AG08396 (cell line): Measurements from ENCODE around the gene TAS1R3.
"Not testable (repeated sequence)": the region's sequence is repeated elsewhere in the genome, so short reads cannot be mapped to it uniquely, and the experiment has no call there.

Source experiments
- DNase-seq: peaks from one replicate; pipeline ENCODE4 v3.0.0; 2012; ENCODE audit warnings: low spot score, mixed read lengths

The TAS1R3 gene

GRCh38 chr1:1354271-1355247 lies 23.5 kb downstream of the TAS1R3 start:
- no peak for DNase-seq

DNA sequence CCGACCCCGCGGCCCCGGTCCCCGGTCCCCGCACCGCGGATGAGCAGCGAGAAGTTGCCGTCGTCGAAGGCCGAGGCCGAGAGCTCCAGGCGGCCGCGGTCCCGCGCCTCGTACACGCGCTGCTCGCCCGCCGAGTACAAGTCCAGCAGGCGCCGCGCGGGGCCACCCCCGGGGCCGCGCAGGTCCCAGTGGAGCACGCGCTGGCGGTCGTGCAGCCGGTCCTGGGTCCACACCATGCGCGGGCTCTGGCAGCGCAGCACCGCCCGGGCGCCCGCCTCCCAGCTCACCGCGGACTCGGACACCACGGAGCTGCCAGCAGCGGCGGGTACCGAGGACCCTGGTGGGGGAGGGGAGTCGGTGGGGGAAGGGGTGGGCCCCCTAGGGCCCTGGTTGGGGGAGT lies 24.3 kb downstream of the TAS1R3 start:
- DNase-seq, result peak; percentile 59

DNA sequence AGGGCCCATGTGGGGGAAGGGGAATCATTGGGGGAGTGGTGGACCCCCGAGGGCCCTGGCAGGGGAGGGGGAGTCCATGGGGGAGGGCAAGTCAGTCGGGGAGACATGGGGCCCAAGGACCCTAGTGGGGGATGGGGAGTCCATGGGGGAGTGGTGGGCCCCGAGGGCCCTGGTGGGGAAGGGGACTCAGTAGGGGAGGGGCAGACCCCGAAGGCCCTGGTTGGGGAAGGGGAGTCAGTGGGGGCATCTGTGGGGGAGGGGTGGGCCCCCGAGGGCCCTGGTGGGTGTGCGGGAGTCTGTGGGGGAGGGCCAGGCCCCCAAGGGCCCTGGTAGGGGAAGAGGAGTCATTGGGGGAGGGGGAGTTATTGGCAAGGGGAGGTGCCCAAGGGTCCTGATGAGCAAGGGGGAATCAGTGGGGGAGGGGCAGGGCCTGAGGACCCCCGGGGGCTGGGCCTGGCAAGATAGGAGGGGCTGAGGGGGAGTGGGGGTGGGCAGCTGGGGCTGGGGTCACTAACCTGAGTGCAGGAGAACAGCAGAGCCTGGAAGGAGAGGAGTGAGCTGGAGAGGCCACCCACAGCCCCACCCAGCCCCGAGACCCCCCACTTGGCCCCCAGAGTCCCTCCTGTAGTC lies 25.2 kb downstream of the TAS1R3 start:
- DNase-seq, result no peak

DNA sequence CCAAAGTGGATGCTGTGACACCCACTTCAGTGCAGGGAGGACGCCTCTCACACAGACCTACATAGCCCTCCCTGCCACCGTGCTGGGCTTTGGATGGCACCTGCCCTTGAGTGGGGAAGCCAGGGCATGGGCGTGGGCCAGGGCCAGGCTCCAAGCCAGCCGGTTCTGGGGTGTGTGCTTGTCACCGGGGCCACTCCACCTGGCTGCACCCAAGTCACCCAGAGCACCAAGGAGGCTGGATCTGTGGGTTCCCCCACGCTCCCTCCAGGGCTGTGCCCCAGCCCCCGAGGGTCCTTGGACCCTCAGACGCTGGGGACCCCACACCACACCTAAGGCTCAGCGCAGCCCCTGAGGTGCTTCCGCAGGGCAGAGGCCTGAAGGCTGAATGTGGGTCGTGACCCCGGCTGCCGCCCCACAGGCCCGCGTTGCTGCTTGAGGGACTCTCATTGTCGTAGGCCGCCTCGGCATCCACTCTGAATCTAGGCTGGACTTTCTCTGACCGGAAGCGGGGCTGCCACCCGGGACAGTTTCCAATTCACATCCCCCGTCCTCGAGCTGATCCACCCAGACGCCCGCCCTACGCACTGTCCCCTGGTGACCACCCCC lies 25.8 kb downstream of the TAS1R3 start:
- no peak for DNase-seq

- no peak for DNase-seq
These were observed 26.9 kb downstream of the TAS1R3 start for GRCh38 chr1:1357871-1358432.

DNA sequence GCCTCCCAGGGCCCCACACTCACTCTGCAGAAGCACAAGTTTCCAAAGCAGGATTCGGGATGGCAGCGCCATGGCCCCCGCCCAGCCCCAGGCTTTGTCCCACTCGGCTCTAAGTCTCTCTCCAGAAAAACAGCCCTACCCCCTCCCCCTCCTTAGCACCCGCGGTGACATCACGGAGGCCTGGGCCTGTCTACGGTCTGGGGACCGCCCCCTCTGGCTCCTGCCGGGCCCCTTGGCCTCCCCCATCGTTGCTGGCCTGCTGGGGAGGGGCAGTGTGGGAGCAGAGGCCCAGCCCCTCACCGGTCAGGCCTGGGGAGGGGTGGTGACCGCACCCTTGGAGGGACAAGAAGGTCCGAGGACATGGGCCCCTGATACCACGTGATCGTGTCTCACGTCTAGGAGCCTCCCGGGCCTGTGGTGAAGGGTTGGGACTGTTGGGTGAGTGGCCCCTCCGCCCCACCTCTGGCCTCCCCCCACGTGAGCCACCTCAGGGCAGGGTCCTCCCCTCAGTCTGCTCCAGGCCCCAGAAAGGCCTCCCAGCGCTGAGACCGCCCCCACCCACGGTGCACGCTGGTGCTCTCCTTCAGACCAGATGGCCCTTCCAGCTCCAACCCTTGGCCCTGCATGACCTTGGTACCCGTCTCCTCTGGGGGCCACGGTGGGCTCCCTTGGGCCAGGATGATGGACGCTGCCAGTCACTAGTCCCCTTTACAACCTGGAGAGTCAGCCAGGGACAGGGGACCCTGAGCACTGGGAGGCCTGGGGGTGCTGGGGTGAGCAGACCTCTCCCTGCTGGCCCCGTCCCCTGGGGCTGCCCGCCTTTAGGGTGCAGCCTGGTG lies 27.6 kb downstream of the TAS1R3 start, which contains the start of gene MXRA8:
MXRA8 (minus strand) TSS at position 123 of the 839 bp plus-strand sequence; CDS start at position 72, 51 bp downstream.
- DNase-seq, result peak; percentile 90

- DNase-seq, result peak; percentile 72
These were observed 28.2 kb downstream of the TAS1R3 start for GRCh38 chr1:1359308-1359663.

DNA sequence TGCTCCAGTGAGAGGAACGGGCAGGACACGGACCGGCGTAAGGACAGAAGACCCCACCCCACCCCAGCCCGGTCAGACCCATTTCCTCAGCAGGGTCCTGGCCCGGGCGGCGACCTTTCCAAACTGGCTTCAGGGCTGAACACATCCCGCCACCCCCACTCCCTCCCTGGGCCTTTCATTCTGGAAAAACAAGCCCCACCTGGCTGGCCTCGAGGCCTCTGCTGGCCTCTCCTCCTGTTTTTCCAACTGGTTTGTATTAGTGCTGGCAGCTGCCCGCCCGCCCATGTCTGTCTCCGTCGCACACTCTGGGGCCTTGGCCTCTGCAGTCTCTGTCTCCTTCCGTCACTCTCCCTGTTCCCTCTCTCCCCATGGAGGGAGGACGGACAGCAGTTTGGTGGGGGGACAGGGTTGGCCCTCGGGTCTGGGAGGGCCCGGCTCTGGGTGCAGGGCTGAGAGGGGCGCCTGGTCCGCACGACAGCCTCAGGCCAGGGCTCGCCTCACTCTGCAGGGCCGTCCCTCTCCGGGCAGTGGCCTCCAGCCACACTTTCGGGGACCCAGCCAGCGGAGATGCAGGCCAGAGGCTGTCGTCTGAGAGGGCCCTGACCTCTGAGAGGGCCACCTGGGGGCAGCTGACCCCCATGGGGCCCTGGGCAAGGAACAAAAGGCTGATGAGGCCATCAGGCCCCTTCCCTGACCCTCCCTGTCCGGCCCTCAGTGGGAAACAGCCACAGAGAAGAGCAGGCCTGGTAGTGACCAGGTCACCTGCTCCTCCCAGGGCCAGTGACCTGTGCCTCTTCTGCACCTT lies 28.8 kb downstream of the TAS1R3 start:
- no peak for DNase-seq

DNA sequence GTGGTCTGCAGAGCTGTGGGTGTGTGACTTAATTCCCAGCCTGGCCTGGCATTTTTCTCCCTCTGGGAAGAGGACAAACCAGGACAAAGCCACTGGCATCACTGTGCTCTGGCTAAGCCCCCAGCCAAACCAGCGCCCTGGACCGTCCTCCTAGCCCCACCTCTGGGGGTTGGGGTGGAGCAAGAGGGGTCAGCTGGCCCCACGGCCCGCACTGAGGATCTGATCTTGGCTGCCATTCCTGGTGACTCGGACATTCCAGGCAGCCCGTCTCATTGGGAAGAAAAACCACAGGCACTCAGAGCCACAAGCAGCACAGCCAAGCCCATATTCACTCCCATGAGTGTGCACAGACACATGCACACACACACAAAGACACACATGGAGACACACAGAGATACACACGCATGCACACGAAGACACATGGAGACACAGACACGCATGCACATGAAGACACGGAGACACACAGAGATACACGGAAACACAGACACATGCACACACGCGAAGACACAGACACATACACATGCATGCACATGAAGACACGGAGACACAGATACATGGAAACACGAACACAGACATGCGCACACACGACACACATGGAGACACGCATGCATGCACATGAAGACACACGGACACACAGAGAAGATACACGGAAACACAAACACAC lies 29.6 kb downstream of the TAS1R3 start:
- peak; percentile 95 for DNase-seq

DNA sequence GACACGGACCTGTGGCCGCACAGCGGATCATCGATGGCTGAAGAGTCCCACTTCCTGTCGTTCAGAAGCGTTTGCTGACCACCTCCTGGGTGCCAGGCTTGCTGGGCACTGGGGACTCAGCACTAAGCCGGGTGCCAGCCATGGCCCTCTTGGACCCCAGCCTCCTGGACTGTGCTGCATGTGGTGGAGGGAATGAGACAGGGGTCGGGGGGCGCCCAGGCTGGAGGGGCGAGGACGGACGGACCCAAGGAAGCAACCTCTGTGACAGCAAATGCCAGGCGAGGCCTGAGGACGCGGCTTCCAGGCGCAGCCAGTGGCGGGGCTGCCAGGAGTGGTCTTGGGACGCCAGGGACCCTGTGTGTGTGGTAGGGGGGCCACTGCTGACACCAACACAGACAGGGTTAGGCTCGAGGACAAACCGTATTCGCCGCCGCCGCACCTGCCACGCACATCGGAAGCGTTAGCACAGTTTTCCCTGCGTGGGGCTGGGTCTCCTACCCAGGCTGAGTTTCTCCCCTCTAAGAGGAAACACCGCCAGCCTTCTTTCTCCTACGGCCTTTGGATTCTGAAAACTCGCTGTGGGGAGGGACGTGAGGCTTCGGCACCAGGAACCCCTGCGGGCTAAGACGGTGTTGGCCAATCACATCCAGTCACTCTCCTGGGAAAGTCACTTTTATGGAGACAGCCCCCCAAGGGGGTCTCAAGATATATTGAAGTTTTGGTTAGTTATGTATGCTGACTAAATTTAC lies 30.3 kb downstream of the TAS1R3 start:
- no peak for DNase-seq

- DNase-seq, result peak; percentile 82
These were observed 30.9 kb downstream of the TAS1R3 start for GRCh38 chr1:1361982-1362423.

GRCh38 chr1:1364266-1364665 lies 33.2 kb downstream of the TAS1R3 start:
- no peak for DNase-seq

GRCh38 chr1:1365875-1366698 lies 35.0 kb downstream of the TAS1R3 start:
- DNase-seq, result no peak

GRCh38 chr1:1366699-1367066 lies 35.6 kb downstream of the TAS1R3 start:
- no peak for DNase-seq

DNA sequence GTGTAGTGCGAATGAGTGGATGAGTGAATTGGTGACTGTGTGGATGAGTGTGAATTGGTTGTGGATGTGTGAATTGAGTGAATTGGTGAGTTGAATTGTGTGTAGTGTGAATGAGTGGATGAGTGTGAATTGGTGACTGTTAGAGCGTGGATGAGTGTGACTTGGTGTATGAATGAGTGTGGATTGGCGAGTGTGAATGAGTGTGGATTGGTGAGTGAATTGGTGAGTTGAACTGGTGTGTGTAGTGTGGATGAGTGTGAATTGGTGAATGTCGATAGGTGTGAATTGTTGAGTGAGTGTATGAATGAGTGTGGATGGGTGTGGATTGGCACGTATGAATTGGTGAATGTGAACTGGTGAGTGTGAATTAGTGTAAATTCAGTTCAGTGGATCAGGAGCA lies 36.2 kb downstream of the TAS1R3 start:
- DNase-seq, result no peak

- DNase-seq, result not testable (repeated sequence)
These were observed 39.0 kb downstream of the TAS1R3 start for GRCh38 chr1:1370094-1370493.

DNA sequence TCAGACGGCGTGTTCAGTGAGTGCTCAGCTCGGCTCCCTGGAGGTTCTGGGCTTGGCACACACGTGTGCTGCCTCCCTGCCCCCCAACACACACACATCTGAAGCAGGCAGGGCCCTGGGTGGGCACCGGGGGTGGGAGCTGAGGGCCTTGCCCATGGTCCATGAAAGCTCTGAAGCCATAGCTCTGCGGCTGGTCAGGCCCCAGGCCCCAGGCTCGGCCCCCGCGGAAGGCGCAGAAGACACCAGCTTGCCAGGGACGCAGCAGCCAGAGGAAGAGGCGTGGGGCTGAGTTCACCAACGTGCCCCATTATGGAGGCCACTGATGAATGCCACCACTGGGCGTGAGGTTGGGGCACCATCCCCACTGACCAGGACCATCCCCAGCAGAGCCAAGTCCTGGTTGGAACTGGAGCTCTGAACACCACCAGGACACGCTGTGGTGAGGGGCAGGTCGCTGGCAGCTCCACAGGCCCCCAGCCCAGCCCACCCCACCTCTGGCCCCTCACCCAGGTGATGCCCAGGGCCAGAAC lies 39.8 kb downstream of the TAS1R3 start:
- no peak for DNase-seq

DNA sequence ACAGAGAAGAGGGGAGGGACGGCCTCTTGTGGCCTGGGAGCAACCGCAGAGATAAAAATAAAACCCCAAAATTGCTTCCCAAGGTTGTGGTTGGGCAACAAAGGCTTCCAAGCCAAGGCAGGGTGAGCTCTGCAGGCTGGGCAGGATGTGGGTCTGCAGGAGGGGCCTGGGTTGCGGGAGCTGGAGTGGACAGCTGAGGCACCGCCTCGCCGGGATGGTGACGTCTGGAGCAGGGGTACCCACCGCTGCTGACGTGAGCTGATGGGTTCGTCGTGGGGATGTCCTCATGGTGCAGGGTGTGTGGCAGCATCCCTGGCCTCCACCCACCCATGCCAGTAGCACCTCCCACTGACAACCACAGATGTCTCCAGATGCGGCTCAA lies 40.3 kb downstream of the TAS1R3 start:
- DNase-seq, result no peak
